CD4-positive, alpha-beta T cell treated with Interleukin-2 at 100 ng/mL for 4 hours (primary cell): ENCODE measurements around the gene JMJD4.

Experiments used
- DNase-seq: peaks from one replicate; pipeline ENCODE4 v3.0.0-alpha.2; 2020; ENCODE audit warnings: low spot score

Gene JMJD4

DNA sequence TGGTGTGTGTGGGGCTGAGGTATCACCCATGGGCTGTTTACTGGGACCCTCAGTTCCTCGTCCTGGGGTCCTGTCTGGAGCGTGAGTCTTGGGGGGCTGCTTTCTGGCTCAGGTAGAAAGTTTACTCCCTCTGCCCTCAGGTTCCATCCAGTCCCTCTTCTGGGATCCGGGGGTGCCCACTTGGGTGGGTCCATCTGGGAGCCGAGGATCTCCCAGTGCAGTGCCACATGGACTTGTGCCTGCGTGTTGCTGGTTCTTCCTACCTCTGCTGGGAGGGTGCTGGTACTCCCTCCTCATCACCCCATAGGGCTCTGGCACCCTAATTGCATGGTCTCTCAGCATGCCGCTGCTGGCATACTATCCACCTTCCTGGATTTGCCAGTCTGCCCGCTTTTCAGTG, 14.1 kb upstream of the JMJD4 start:
- no peak for DNase-seq

DNA sequence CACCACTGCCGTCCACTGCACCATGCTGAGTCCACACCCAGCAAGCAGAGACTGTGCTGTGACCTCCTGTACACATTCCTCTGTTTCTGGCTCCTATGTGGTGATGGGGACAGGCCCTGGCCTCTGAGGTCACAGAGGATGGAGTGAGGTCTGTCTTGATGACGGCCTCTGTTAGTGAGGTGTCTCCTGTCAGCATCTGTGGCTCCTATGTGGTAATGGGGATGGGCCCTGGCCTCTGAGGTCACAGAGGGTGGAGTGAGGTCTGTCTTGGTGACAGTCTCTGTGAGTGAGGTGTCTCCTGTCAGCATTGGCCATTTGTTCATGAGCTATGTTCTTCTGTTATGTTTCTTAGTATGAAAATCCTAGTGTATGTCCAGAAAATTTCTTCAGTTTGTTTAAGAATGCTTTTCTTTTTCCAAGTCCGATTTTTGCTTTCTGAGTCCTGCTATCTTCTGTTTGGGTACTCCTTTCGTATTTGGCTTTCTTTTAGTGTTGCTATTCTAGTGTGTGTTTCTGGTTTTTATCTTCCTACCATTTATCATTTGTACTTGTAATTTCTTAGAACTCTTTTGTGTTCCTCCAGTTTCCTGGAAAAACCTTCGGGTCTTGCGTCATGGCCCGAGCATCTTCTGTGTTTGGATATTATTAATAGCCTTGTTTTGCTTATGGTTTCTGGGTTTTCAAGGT, 13.5 kb upstream of the JMJD4 start:
- peak; percentile 44 for DNase-seq

DNA sequence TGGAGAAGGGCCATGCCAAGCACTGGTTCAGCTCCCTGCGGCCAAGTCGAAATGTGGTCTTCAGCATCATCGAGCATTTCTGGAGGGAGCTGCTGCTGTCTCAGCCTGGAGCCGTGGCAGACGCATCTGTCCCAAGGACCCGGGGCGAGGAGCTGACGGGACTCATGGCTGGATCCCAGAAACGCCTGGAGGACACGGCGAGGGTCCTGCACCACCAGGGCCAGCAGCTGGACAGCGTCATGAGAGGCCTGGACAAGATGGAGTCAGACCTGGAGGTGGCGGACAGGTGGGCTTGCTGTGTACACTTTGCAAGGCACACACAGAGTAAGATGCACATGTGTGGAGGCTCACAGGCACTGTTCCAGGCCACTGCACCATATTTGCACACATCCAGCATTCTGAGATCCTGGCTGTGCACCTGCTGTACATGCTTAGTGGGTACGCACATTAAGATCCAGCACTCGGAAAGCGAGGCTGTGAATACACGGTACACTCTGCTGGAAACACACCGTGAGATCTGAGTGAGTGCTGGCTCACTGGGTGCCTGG, 12.9 kb upstream of the JMJD4 start:
- DNase-seq = no peak

DNA sequence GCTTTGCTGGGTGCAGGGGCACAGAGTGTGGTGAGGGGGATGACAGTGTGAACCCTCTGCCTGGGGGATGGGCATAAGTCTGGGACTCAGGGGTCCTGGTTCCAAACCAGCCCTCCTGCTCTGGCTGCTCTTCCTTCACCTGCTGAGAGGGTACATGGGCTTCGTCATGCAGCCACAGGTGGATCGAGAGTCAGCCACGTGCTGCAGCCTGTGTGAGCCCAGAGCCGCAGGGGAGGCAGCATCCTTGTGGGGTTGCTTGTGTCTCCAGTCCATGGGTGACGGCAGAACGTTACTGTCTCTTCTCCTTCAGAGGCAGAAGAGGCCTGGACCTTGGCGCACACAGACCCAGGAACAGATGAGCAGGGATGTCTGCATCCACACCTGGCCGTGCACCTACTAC, 12.3 kb upstream of the JMJD4 start:
- no peak for DNase-seq

DNA sequence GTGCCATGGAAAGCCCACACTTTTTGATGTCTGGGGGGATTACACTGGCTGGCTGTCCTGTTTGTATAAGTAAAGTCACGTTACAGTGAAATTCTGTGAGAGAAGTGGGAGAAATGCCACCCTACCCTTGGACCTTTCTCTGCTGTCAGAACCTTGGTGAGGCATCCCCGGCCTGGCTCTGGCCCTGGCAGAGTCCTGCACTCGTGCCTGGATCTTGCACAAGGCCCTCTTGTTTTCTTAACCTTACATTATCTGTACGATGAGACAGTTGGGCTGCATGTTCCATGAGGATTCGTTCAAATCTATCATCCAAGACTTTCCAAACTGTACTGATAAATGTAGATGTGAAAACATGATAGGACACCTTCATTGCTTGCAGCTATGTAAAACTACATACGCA, 11.6 kb upstream of the JMJD4 start:
- no peak for DNase-seq

DNA sequence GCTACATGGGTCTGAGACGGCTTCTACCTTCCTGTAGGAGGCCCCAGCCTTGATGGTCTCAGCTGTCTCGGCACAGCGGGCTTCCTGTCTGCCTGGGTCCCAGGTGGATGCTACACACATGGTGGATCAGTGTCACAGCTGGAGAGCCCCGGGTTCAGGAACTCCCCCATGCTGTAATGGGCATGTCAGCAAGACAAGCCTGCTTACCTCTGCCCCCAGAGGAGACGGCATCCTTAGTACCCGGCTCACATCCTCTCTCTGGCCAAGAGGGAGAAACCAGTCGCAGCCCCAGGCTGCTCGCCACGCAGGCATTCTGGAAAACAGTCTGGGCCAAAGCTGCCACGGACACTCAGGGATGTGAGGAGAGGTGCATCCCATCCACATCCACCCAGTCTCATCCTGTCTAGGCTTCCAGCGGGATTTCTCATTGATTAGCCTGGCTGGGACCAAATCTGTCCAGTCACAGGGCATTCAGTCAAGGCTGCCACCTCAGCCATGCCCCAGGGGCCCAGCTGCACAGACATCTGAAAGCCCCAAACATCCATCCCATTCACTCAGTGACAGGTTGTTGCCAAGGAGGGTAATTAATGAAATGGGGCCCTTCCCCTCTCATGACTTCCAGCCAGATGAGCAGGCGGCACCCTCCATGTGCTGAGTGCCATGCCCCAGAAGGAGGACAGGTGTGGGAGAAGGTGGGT, 10.6 kb upstream of the JMJD4 start:
- no peak for DNase-seq

DNA sequence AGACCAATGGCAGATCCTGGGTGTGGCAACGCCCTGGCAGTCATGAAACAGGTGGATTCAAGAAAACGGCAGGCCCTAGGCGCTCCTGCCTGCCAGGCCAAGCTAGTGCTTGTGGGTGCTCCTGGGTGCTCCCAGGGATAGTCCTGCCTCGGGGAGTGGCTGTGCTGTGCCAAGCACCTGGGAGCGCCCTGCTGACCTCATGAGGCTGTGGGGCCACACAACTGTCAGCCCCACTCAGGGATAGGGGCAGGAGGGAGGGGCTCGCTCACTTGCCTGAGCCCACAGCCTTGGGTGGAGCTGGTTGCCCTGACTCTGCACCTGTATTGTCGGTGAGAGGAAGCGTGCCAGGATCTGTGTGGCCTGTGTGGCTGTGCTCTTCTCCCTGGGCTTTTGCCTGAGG, 9.6 kb upstream of the JMJD4 start:
- DNase-seq = no peak

DNA sequence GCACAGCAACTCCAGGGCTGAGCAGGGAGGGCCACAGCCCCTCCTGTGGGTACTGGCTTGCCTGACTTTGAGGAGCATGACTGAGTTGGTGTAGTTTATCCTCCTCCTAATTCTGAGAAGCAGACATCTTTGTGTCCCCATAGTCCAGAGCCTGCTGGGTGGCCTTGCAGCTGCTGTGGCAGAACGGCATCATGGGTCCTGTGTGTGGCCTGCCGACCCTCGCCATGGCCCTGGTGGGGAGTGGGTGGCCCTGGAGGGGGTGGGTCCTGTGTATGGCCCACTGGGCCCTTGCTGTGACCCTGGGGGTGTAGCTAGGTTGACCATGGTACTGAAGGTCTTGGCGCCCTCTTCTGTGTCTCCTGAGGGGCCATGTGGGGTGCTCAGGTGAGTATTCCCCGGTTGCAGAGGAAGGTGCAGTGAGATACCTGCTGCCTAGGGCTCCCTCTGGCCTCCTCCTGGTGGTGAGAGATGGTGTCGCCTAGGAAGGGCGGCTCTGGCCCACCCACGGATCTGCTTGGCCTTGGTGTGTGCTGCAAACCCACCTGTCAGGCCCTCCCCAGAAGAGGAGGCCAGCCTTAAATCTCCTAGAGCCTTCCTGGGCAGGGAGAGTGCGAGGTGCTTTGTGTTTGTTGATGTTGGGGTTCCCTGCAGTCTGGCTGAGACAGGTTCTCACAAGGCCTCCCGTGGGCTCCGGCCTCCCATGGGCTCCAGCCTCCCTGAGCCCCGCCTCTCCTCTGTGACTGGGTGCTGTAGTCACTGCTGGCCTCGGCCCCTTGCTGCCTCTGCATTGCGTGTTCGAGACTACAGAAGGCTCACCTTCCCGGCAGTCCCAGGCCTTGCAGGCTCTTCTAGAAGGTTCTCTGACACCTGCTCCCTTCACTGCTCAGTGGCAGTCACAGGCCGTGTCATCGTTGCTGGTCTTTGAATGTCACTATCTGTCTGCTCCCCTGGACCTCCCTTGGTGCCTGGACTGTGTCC, 7.9 kb upstream of the JMJD4 start:
- no peak for DNase-seq

DNA sequence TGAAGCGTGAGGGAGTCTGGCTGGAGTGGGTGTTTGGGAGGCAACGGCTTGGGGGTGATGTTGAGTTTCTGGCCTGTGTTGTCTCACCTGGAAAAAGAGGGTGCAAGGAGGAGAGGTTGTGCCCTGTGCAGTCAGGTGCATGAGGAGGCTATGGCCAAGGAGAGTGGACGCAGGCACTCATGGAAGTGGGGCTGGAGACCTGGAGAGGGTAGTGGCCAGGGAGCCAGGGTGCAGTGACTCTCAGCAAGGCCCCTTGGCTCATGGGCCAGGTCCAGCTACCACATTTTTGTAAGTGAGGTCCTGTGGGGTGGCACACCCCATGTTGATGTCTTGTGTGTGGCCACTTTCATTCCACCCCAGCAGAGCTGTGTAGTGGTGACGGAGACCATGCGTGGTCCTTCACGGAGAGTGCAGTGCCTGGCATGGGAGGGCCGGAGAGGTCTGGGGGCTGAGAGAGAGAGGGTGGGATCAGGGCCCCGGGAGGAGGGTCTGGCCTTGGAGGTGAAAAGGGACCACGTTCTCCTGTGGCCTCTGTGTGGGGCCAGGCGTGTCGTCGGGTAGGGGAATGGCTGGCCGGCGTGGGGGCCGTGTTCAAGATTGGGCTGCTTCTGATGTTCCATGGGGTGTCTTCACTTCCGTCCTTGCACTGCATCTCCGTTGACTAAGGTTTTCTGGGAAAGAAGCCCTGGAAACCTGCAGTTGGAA, 6.2 kb upstream of the JMJD4 start:
- DNase-seq = no peak

DNA sequence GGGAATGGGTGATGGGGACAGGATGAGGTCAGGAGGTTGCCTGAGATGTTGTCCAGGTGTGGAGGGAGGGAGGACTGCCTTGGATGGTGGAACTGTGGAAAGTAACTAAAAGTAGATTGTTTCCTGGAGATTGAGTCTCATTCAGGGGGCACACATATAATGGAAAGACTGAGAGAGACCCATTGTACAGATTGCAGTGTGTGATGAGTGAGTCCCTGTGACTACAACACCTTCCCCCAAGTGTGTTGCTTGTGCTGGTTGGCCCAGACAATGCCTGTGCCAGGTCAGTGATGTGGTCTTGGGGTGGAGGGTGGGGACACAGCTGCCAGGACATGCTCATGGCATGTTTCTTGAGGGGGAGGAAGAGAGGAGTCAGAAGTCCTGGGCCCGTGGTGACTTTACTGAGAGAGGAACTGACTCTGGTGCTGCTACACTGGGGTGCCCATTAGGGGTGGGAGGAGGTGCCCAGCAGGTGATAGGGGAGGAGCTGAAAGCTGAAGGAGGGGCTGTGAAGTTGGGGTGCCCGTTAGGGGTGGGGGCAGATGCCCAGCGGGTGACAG, 5.4 kb upstream of the JMJD4 start:
- no peak for DNase-seq

DNA sequence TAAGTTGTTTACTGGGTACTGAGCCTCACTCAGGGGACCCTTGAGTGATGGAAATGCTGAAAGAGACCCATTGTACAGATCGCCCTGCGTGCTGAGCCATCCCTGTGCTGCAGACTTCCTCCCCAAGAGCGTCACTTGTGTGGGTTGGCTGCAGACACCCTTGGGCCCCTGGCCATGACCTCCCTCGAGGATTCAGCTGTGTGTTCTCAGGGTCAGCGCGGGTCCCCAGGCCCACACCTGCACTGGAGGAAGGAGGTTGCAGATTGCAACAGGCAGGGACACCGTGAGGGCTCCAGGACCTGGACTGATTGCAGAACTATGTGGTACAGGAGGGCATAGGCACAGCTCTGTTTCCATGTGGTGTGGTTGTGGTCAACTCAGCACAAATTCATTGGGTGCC, 4.5 kb upstream of the JMJD4 start:
- DNase-seq = no peak

DNA sequence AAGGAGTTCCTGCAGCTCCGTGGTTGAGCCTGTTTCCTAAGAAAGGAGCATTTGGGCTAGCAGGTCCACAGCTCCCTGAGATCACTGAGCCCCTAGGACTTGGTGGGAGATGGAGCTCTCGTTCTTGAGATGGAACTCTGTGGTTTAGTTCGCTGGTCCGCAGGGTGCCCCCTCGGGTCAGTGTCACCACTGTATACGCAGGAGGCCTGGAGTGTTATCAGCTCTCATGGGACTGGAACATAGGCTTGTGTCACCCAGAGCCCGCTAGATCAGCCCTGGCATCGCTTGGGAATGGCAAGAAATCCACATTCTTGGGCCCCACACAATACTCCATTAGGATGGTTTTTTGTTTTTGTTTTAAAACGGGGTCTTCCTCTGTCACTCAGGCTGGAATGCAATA, 3.7 kb upstream of the JMJD4 start:
- no peak for DNase-seq

DNA sequence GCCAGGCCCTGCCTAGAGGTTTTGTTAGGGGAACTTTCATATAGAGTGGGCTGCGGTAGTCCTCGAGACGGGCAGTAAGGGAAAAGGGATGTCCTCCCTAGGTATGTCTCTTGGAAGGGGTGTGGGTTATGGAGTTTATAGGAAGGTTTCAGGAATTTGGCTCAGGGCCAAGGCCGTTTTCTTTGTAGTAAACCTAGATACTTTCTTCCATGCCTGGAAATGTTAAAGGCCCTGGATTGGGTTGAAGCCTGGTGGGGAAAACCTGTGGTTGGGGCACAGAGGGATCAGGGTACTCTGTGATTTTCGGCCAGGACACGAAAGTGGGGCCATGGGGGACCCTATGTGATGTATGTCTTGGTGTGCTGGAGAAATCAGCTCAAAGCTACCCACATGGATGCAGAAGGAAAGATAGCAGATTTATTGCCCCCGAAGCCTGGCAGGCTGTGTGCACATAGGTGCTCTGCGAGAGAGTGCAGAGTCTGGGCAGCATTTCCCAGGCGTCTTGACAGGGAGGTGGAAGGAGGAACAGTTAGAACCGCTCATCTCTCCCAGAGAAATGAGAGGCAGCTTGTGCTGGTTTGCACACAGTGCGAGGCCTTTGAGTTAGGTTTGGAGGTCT, 1.8 kb upstream of the JMJD4 start:
- DNase-seq = no peak

DNA sequence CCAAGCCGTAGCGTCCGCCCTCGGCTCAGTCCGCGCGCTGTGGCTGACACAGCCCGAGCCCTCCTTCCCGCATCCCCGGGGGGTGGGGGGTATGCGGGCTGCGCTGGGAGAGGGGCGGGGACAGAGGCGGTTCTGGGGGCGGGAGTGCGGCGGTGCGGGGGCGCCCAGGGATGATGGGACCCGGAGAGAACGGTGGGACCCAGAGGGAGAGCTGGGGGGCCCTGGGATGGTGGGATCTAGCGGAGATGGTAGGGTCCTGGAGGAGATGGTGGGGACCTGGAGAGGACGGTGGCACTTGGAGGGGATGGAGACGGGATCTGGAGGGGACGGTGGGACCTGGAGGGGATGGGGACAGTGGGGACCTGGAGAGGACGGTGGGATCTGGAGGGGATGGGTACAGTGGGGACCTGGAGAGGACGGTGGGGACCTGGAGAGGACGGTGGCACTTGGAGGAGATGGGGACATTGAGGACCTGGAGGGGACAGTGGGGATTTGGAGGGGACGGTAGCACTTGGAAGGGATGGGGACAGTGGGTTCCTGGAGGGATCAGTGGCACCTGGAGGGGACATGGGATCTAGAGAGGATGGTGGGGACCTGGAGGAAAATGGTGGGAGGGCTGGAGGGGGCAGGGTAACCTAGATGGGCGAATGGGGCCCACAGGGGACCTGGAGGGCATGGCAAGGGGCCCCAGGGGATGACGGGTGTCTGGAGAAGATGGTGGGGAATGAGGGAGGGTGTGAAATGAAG, 610 bp upstream of the JMJD4 start:
- DNase-seq = no peak

DNA sequence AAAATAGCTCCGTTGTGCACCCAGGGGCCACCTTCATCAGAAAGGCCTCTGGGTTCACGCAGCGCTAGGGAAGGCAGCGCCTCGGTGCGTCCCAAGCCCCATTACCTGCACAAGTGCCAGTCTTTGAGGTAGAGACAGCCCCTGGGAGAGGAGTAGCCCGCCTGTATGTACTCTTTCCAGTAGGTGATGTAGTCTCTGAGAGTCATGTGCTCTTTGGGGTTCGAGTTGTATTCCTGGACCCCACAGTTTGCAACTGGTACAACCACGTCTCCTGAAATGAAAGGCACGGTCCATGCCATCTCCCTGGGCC, 601 bp downstream of the JMJD4 start:
- DNase-seq = no peak

DNA sequence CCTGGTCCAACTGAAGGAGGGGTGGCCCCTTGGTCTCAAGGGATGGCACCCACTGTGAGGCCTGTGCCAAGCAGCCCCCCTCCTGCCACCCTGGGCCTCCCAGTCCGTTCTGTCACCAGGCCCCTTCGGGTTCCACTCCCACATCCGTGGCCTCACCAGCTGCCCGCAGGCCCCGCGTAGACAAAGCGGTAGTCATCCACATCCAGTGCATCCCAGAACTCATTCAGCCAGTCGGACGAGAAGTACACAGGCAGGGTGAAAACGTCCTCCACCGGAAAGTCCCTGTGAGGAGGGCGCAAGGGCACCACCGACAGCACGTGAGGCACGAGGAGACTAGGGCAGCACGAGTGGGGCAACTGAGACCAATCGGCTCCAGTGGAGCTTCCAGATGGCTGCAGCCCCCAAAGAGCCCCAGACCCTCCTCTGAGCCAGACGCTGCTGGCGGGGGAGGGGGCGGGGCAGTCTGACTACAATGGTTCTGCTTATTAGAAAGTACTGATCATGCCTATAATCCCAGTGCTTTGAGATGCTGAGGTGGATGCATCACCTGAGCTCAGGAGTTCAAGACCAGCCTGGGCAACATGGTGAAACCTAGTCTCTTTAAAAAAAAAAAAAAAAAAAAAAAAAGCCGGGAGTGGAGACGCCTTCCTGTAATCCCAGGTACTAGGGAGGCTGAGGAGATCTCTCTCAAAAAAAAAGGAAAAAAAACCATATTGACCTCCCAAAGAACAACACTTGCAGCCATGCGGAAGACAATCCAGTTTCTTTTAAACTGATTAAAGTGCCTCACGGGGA, 1.2 kb downstream of the JMJD4 start:
- DNase-seq = no peak

DNA sequence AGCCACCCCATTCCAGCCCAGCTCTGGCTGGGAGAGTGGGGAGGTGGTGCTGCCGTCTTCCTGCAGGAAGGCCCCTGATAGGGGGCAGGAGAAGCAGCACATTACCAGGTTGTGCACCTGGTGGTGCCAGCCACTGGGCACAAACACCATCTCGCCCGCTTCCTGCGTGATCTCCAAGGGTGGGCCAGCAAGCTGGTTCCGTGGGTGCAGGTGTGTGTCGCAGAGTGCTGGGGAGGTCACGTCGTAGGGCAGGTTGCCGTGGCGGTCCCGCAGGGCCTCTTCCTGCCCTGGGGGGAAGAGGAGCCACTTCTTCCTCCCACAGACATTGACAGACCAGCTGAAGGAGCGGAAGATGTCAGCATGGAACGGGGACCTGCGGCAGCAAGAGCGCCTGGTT, 1.8 kb downstream of the JMJD4 start:
- no peak for DNase-seq

DNA sequence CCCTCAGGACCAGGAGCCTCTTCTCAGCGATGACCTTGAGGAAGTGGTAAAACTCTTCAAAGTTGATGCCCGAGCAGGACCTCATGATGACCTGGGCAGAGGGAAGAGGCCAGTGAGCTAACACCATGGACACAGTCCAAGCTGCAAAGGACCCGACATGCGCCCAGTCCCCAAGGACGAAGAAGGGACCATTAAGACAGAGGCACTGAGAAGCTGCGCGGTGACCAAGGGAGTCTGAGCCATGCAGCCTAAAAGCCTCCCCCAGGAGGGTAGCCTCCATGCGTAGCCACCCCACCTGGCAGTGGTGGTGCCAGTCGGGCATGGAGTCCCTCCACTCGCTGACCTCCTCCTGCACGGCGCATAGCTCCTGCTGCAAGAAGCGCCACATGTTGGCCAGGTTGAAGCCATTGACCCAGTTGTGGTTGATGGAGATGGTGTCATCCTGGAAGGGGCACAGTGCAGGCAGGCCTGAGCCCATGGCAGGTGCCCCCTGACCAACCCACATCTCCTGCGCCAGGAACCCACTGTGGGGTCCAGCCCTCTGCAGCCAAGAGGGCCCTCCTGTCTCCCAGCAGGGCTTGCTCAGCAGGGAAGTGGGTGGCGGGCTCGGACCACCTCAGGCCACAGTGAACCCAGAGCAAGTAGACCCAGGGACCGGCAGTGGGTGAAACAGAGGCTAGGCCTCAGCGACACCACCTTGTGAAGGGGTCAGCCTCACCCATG, 2.4 kb downstream of the JMJD4 start:
- no peak for DNase-seq
